H1 (cell line): Measurements from ENCODE around the gene ZNF687. TPM values are rescaled to one million over a fixed set of nuclear protein-coding genes. Genes with fewer than 3 reads are reported as not detected.

ENCODE experiments used
- FOSL1 ChIP-seq: IDR thresholded peaks from 2 replicates; pipeline ENCODE4 v1.6.1; 2011; ENCODE audit warnings: mild to moderate bottlenecking, low read depth, low read length, moderate library complexity; ENCODE audit not compliant: insufficient read depth
- NANOG ChIP-seq: IDR thresholded peaks from 2 replicates; pipeline ENCODE4 v1.6.1; 2011; ENCODE audit warnings: low read length, low read depth, mild to moderate bottlenecking, inconsistent platforms; ENCODE audit not compliant: insufficient read depth, poor library complexity, severe bottlenecking
- polyA plus RNA-seq, 7 experiments: library from polyadenylated mRNA; depleted of rRNA in 3 of 7; stranded (reverse) in 5 of 7; unstranded in 2 of 7; fragments of >200 nt in 5 of 7; fragments of 200-250 nt in 2 of 7; gene quantifications; 1 replicate in 5 of 7; 2 replicates in 1 of 7; 4 replicates in 1 of 7; pipeline versions ENCODE4 v1.2.1 to v1.2.3, GENCODE V29; 2011 to 2013; ENCODE audit warnings: missing spikeins in 2 of 7, mixed read lengths in 2 of 7
- total RNA-seq: library from RNA; stranded (reverse); fragmentation: NEBNext Ultra II Directional; extraction: Animal tissue kit (Norgen Biotek cat#: 25700); gene quantifications from 2 replicates; pipeline ENCODE4 v1.2.1, GENCODE V29; 2021

ZNF687 gene
- total and polyA plus RNA-seq, 2 of the 8 experiments (the other 6 are each of a cell fraction or from before 2014, with no cell fraction given): 45.9 to 69.9 TPM

DNA sequence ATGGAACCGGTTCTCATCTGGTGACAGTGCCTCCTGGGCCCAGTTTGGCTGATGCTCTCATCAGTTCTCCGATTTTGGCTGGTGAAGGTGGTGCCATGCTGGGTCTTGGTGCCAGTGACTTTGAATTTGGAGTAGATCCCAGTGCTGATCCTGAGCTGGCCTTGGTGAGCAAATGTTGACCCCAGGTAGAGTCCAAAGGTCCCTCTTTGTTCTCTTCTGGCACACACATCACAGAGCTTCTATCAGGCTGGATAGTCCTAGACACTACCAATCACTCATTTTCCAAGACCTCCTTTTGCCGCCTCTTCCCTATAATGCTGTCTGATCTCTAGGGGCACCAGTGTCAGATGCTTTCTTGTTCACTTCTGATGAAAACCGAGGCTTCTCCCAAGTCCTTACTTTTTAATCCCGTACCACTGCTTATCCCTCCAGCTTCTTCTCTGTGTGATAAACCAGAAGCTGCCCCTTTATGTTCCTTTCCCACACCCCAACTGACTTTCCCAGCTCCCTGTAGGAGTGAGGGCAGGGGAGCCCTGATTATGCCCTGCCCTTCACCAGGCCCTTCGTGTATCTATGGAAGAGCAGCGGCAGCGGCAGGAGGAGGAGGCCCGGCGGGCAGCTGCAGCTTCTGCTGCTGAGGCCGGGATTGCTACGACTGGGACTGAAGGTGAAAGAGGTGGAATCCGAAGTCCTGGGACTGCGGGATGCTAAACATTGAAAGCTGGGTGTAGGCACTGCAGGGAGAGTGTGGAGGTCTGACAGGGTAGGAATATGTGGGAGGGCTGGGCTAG is 16.5 kb upstream of the ZNF687 start (continued):
- TF ChIP-seq NANOG (no peak), FOSL1 (no peak)
